ENCODE results near the gene RTN4R. TPM values are rescaled to one million over a fixed set of nuclear protein-coding genes. Genes with fewer than 3 reads are reported as not detected.

Gene RTN4R
- total and polyA plus RNA-seq, 2 of the 4 experiments (the other 2 are of a cell fraction), result 0.18 to 0.94 TPM

GRCh38 chr22:20208713-20209310, 59.3 kb downstream of the RTN4R start:
- H3K56ac ChIP-seq (ENCODE audit: extremely low read depth, insufficient read depth, low read length), result no peak overlapping the region
- dilution Hi-C loops (cut with HindIII; ENCODE audit: low sequenced_read_pairs, unreplicated experiment), result no loop called here
- no peaks in the 10 kb centered on the region for H3K9me3 ChIP-seq (ENCODE audit: control insufficient read depth, insufficient read depth, low read length)
- no peak overlapping the region for H2AK9ac ChIP-seq (replicated peaks; ENCODE audit: low read depth, low read length, poor library complexity)
- H3K79me1 ChIP-seq (ENCODE audit: low read depth in 1 of 2, low read length in 2 of 2), result peaks cover 0 to 20% of the 10 kb centered on the region in 2 experiments; a peak in 3 of 4 replicates
- H3K23ac ChIP-seq (ENCODE audit: low read depth, low read length), result no peak overlapping the region
- H4K5ac ChIP-seq (ENCODE audit: low read depth, low read length), result no peak overlapping the region
- no peak overlapping the region for H2BK5ac ChIP-seq (ENCODE audit: low read depth, low read length, poor library complexity, severe bottlenecking)
- H3K4me2 ChIP-seq (ENCODE audit: low read depth, low read length), result no peak overlapping the region
- ChIA-PET CTCF (no interaction called here), POLR2A (ENCODE audit: unreplicated experiment) (no interaction called here)
- H4K91ac ChIP-seq (ENCODE audit: insufficient read depth, low read depth, low read length), result no peak overlapping the region
- TF ChIP-seq NFE2L2 (IDR thresholded peaks at IDR 0.05; ENCODE audit: low read depth, low read length) (no peak), POLR2A (IDR thresholded peaks at IDR 0.05; ENCODE audit: low read depth, low read length) (no peak), RFX5 (IDR thresholded peaks at IDR 0.05; ENCODE audit: low read depth, low read length) (no peak), ELK1 (IDR thresholded peaks at IDR 0.05; ENCODE audit: borderline replicate concordance, low read depth, low read length) (no peak), RCOR1 (IDR thresholded peaks at IDR 0.05; ENCODE audit: insufficient replicate concordance, low read length) (no peak), MAFK (IDR thresholded peaks at IDR 0.05; ENCODE audit: low read depth, low read length) (no peak), FOS (IDR thresholded peaks at IDR 0.05; ENCODE audit: low read depth, low read length) (no peak), SMC3 (IDR thresholded peaks at IDR 0.05; ENCODE audit: low read depth, low read length) (no peak), MAZ (IDR thresholded peaks at IDR 0.05; ENCODE audit: borderline replicate concordance, low read depth, low read length) (no peak), RAD21 (IDR thresholded peaks at IDR 0.05; ENCODE audit: low read length) (no peak), MXI1 (IDR thresholded peaks at IDR 0.05; ENCODE audit: borderline replicate concordance, low read depth, low read length) (no peak), CHD1 (IDR thresholded peaks at IDR 0.05; ENCODE audit: low read depth, low read length) (no peak), BHLHE40 (IDR thresholded peaks at IDR 0.05; ENCODE audit: low read depth, low read length) (no peak)
- TF ChIP-seq, protein P1, sequence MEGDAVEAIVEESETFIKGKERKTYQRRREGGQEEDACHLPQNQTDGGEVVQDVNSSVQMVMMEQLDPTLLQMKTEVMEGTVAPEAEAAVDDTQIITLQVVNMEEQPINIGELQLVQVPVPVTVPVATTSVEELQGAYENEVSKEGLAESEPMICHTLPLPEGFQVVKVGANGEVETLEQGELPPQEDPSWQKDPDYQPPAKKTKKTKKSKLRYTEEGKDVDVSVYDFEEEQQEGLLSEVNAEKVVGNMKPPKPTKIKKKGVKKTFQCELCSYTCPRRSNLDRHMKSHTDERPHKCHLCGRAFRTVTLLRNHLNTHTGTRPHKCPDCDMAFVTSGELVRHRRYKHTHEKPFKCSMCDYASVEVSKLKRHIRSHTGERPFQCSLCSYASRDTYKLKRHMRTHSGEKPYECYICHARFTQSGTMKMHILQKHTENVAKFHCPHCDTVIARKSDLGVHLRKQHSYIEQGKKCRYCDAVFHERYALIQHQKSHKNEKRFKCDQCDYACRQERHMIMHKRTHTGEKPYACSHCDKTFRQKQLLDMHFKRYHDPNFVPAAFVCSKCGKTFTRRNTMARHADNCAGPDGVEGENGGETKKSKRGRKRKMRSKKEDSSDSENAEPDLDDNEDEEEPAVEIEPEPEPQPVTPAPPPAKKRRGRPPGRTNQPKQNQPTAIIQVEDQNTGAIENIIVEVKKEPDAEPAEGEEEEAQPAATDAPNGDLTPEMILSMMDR (conservative IDR thresholded peaks at IDR 0.05; ENCODE audit: low read depth, low read length), result no peak
- TF ChIP-seq, protein P2, sequence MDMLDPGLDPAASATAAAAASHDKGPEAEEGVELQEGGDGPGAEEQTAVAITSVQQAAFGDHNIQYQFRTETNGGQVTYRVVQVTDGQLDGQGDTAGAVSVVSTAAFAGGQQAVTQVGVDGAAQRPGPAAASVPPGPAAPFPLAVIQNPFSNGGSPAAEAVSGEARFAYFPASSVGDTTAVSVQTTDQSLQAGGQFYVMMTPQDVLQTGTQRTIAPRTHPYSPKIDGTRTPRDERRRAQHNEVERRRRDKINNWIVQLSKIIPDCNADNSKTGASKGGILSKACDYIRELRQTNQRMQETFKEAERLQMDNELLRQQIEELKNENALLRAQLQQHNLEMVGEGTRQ (IDR thresholded peaks at IDR 0.05; ENCODE audit: low read depth, low read length), result no peak
- H4K8ac ChIP-seq (ENCODE audit: low read depth in 2 of 2, low read length in 2 of 2), result no peak overlapping the region
- H4K20me1 ChIP-seq (ENCODE audit: insufficient read depth, low read length), result no peaks in the 10 kb centered on the region
- ATAC-seq (ENCODE audit: low read depth) (no peak), DNase-seq (no peak)
- no peak overlapping the region for H2BK15ac ChIP-seq (ENCODE audit: low read depth, low read length)
- intact Hi-C loops (cut with micrococcal nuclease), result no loop called here
- H3K4ac ChIP-seq (ENCODE audit: low read depth, low read length), result no peak overlapping the region
- H3K36me3 ChIP-seq (ENCODE audit: control insufficient read depth, insufficient read depth, low read length), result no peaks in the 10 kb centered on the region
- H2BK20ac ChIP-seq (ENCODE audit: low read depth, low read length), result no peak overlapping the region
- no peak overlapping the region for H2BK120ac ChIP-seq (ENCODE audit: low read depth, low read length)
- H3K27ac ChIP-seq (ENCODE audit: insufficient read depth, low read length), result no peak overlapping the region
- H2AFZ ChIP-seq (replicated peaks; ENCODE audit: low read length, poor library complexity), result no peak overlapping the region
- H3K18ac ChIP-seq (ENCODE audit: low read depth, low read length), result no peak overlapping the region
- H3K27me3 ChIP-seq (ENCODE audit: control insufficient read depth, insufficient read depth, low read length), result no peaks in the 10 kb centered on the region; the same call in 1 of the 2 replicates
- no peak overlapping the region for H3K14ac ChIP-seq (replicated peaks; ENCODE audit: low read depth, low read length)
- no TSS peak for BruUV-seq (replicated peaks)
- H3K9ac ChIP-seq (ENCODE audit: low read depth, low read length), result no peak overlapping the region
- in situ Hi-C loops (cut with MboI; ENCODE audit: low sequenced_read_pairs), result no loop called here
- no peak overlapping the region for H2AK5ac ChIP-seq (ENCODE audit: low read depth, low read length)
- peaks cover 13% of the 10 kb centered on the region for H3K4me1 ChIP-seq (ENCODE audit: control insufficient read depth, insufficient read depth, low read length)
- H3K4me3 ChIP-seq (ENCODE audit: insufficient read depth, low read depth, low read length), result no peak overlapping the region
- H3K9me1 ChIP-seq (ENCODE audit: insufficient read depth, low read length), result peaks cover 14% of the 10 kb centered on the region
- 72% methylated on average over 4 of the region's 15 CpGs; no CpG with 5 or more reads in 1 of the 2 experiments for WGBS, 2 experiments (ENCODE audit: extremely low coverage in 2 of 2, insufficient read length in 1 of 2)

All from IMR-90 (cell line).